Loucy (cell line): ENCODE results near the gene CEP128.

Experiments
- CTCF ChIP-seq: fragments of 200-600 bp; sonication (generic); conservative IDR thresholded peaks from 2 replicates; pipeline ENCODE4 v1.5.1; 2014; ENCODE audit warnings: mild to moderate bottlenecking, antibody characterized with exemption, low read length
- EZH2phosphoT487 ChIP-seq: fragments of 200-600 bp; IDR thresholded peaks from 2 replicates; pipeline ENCODE4 v1.6.1; 2018; ENCODE audit warnings: antibody characterized with exemption, mild to moderate bottlenecking, moderate library complexity, borderline replicate concordance

- TF ChIP-seq CTCF (no peak), EZH2phosphoT487 (no peak)
Observed at GRCh38 chr14:80754696-80755095, 186.8 kb downstream of the CEP128 start.
